Suprapubic skin (tissue), 3 donors: ENCODE measurements around the gene DUS3L.

Experiments used
- POLR2A ChIP-seq, 2 donors: fragments of 450-650 bp; IDR thresholded peaks; one replicate each; pipeline ENCODE4 v1.6.1; 2017; ENCODE audit warnings: antibody characterized with exemption in 2 of 2, mild to moderate bottlenecking in 2 of 2, moderate library complexity in 2 of 2
- TF ChIP-seq, protein P1 (sequence below), 2 donors: fragments of 200-600 bp in 1 of 2; fragments of 450-650 bp in 1 of 2; sonication (generic) in 1 of 2; IDR thresholded peaks; one replicate each; pipeline ENCODE4 v1.5.1; 2016 to 2019; ENCODE audit warnings: antibody characterized with exemption in 2 of 2, mild to moderate bottlenecking in 1 of 2, moderate library complexity in 1 of 2

DNA sequence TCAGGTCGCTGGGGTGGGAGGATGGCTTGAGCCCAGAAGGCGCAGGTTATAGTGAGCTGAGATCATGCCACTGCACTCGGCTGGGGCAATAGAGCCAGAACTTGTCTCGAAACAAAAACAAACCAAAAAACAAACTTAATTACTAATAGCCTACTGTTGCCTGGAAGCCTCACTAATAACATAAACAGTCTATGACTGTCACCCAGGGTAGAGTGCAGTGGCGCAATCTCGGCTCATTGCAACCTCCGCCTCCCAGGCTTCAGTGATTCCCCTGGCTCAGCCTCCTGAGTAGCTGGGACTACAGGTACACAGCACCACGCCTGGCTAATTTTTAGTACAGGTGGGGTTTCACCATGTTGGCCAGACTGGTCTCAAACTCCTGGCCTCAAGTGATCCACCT, 52.5 kb downstream of the DUS3L start:
- TF ChIP-seq, protein P1, sequence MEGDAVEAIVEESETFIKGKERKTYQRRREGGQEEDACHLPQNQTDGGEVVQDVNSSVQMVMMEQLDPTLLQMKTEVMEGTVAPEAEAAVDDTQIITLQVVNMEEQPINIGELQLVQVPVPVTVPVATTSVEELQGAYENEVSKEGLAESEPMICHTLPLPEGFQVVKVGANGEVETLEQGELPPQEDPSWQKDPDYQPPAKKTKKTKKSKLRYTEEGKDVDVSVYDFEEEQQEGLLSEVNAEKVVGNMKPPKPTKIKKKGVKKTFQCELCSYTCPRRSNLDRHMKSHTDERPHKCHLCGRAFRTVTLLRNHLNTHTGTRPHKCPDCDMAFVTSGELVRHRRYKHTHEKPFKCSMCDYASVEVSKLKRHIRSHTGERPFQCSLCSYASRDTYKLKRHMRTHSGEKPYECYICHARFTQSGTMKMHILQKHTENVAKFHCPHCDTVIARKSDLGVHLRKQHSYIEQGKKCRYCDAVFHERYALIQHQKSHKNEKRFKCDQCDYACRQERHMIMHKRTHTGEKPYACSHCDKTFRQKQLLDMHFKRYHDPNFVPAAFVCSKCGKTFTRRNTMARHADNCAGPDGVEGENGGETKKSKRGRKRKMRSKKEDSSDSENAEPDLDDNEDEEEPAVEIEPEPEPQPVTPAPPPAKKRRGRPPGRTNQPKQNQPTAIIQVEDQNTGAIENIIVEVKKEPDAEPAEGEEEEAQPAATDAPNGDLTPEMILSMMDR (IDR thresholded peaks at IDR 0.05), result no peak
- no peak for TF ChIP-seq POLR2A (IDR thresholded peaks at IDR 0.05)
